HepG2 (cell line): Measurements from ENCODE around the gene ATRAID. TPM values are rescaled to one million over a fixed set of nuclear protein-coding genes. Genes with fewer than 3 reads are reported as not detected.

Experiments used
- ATAC-seq: fragments of 200-7000 bp; cut with Tn5 transposase; 3 replicates; pipeline ENCODE4 v1.9.1; 2020; ENCODE audit warnings: mild to moderate bottlenecking, moderate library complexity
- BruUV-seq: library from RNA; stranded (reverse); fragments of 400-500 nt; replicated peaks from 2 replicates; lab custom pipeline; 2021; lab: Mats Ljungman, UMichigan
- CTCF ChIA-PET: fragments of 300-600 bp; formaldehyde crosslinking; extraction: SDS; loops from one replicate; lab custom pipeline; 2021; ENCODE audit warnings: low total read pairs, inconsistent platforms, low intra/inter-chr PET ratio; lab: Yijun Ruan, JAX
- POLR2A ChIA-PET: fragments of 350-600 bp; sonication (Branson Sonifier 250); formaldehyde crosslinking; loops from one replicate; lab custom pipeline; 2020; ENCODE audit warnings: antibody characterized with exemption, inconsistent platforms; lab: Yijun Ruan, JAX
- DNase-seq: peaks from one replicate; pipeline ENCODE4 v3.0.0-alpha.2; 2015; ENCODE audit warnings: low spot score
- FAIRE-seq: peaks from 3 replicates; lab custom pipeline; 2011; peaks lifted over from hg19 to GRCh38; lab: Jason Lieb, UNC
- H2AFZ ChIP-seq: one replicate; pipeline ENCODE4 v1.6.1; 2011; ENCODE audit warnings: low read length, inconsistent platforms
- H3K27ac ChIP-seq: fragments of 300-600 bp; 3 replicates; pipeline ENCODE4 v1.8.0; 2011; ENCODE audit warnings: mixed run types, mild to moderate bottlenecking, mixed read lengths, low read length, inconsistent platforms; ENCODE audit not compliant: insufficient read depth; ENCODE audit errors: extremely low read length
- H3K27me3 ChIP-seq, 2 experiments: fragments of 200-600 bp in 1 of 2; 2 replicates in 1 of 2; 3 replicates in 1 of 2; pipeline versions ENCODE4 v1.6.0 to v1.8.0; 2011; ENCODE audit warnings: low read length in 2 of 2, mild to moderate bottlenecking in 2 of 2, moderate library complexity in 2 of 2, inconsistent platforms in 1 of 2; ENCODE audit not compliant: insufficient read depth in 2 of 2, control insufficient read depth in 1 of 2
- H3K36me3 ChIP-seq, 2 experiments: fragments of 200-600 bp in 1 of 2; replicated peaks in 1 of 2; 2 replicates in 1 of 2; 3 replicates in 1 of 2; pipeline versions ENCODE4 v1.5.1 to v1.8.0; 2011; ENCODE audit warnings: low read length in 2 of 2, inconsistent platforms in 1 of 2; ENCODE audit not compliant: insufficient read depth in 2 of 2, control insufficient read depth in 1 of 2
- H3K4me1 ChIP-seq: 2 replicates; pipeline ENCODE4 v1.5.1; 2012; ENCODE audit warnings: low read length, inconsistent platforms; ENCODE audit not compliant: insufficient read depth
- H3K4me2 ChIP-seq: 2 replicates; pipeline ENCODE4 v1.6.0; 2011; ENCODE audit warnings: low read depth, low read length, inconsistent platforms
- H3K4me3 ChIP-seq, 3 experiments: fragments of 200-600 bp in 1 of 3; sonication (generic), shearing (Covaris generic) in 1 of 3; replicated peaks in 1 of 3; 2 replicates each; pipeline ENCODE4 v1.5.1; 2011 to 2016; ENCODE audit warnings: low read length in 3 of 3, inconsistent platforms in 2 of 3, low read depth in 2 of 3, mild to moderate bottlenecking in 2 of 3, control low read depth in 1 of 3, mixed read lengths in 1 of 3; ENCODE audit not compliant: insufficient read depth in 1 of 3
- H3K79me2 ChIP-seq: one replicate; pipeline ENCODE4 v1.6.1; 2011; ENCODE audit warnings: low read length, inconsistent platforms; ENCODE audit not compliant: insufficient read depth
- H3K9ac ChIP-seq: 2 replicates; pipeline ENCODE4 v1.6.0; 2011; ENCODE audit warnings: mild to moderate bottlenecking, low read depth, low read length, inconsistent platforms; ENCODE audit not compliant: insufficient read depth
- H3K9me3 ChIP-seq: 2 replicates; pipeline ENCODE4 v1.5.1; 2012; ENCODE audit warnings: mild to moderate bottlenecking, low read length
- H4K20me1 ChIP-seq: 2 replicates; pipeline ENCODE4 v1.6.0; 2011; ENCODE audit warnings: inconsistent platforms, mild to moderate bottlenecking, low read length, moderate library complexity; ENCODE audit not compliant: insufficient read depth
- SIN3B ChIP-seq: fragments of 150-350 bp; IDR thresholded peaks from 2 replicates; pipeline ENCODE4 v1.6.1; 2014; ENCODE audit warnings: low read length
- WGBS: methylation state at CpG from one replicate; pipeline ENCODE4 v1.1.6; 2017; ENCODE audit warnings: low lambda C conversion rate; 5-methylcytosine and 5-hydroxymethylcytosine counted together
- in situ Hi-C: cut with HindIII; loops from 2 replicates; pipeline ENCODE4 v1.10.0; 2017; ENCODE audit warnings: low pct_unique_long_range_greater_than_20kb; ENCODE audit not compliant: extremely low pct_ligation_motif_present
- intact Hi-C: fragments of 100-400 bp; cut with micrococcal nuclease; formaldehyde crosslinking; loops from one replicate; pipeline ENCODE4 v1.10.0; 2022; ENCODE audit not compliant: unreplicated experiment
- polyA plus RNA-seq, 8 experiments: library from polyadenylated mRNA; depleted of rRNA in 3 of 8; stranded (reverse) in 7 of 8; unstranded in 1 of 8; fragments of >200 nt; fragmentation: Illumina TruSeq in 4 of 8; extraction: Trizol in 4 of 8; gene quantifications; 2 replicates each; pipeline versions ENCODE4 v1.2.1 to v1.2.3, GENCODE V29; 2011 to 2016; ENCODE audit warnings: low read depth in 4 of 8, missing spikeins in 1 of 8, mixed read lengths in 1 of 8; ENCODE audit not compliant: insufficient read depth in 1 of 8
- total RNA-seq, 5 experiments: library from RNA; depleted of rRNA; stranded (reverse); fragments of >200 nt; fragmentation: Illumina TruSeq; extraction: Trizol; gene quantifications; 2 replicates each; pipeline ENCODE4 v1.2.3, GENCODE V29; 2016; ENCODE audit warnings: low read depth in 1 of 5
- TF ChIP-seq, protein P1 (sequence below): sonication (generic); formaldehyde crosslinking; conservative IDR thresholded peaks from 2 replicates; pipeline ENCODE4 v1.4.0; 2020; ENCODE audit warnings: missing genetic modification reagents
- TF ChIP-seq, protein P2 (sequence below): sonication (generic); formaldehyde crosslinking; IDR thresholded peaks from 2 replicates; pipeline ENCODE4 v1.4.0; 2020; ENCODE audit warnings: missing genetic modification reagents, borderline replicate concordance

The ATRAID gene
- total and polyA plus RNA-seq, 2 of the 13 experiments (the other 11 are each of a cell fraction or from before 2014, with no cell fraction given), result 207 to 382 TPM

DNA sequence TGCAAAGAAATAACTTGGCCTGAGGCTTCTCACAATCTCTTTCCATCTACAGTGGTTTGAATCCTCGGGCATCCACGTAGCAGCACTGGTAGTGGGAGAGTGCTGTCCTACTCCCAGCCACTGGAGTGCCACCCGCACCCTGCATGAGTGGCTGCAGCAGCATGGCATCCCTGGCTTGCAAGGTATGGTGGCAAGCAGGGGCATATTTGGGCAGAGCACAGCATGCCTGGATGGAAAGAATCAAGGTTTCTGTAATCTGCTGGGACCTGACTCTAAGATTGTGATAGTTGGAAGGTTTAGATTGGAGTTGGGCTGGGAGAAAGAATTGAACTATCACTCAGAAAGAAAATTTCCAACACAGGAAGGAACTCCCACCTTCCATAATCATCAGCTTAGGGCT, 9.3 kb downstream of the ATRAID start:
- ATAC-seq (no peak), FAIRE-seq (no peak), DNase-seq (no peak)
- intact Hi-C loops (no loop called here), in situ Hi-C loops (no loop called here)
- 92% methylated on average over 3 of the region's 3 CpGs for WGBS
- H4K20me1 ChIP-seq, result no peaks in the 10 kb centered on the region
- TF ChIP-seq, protein P1, sequence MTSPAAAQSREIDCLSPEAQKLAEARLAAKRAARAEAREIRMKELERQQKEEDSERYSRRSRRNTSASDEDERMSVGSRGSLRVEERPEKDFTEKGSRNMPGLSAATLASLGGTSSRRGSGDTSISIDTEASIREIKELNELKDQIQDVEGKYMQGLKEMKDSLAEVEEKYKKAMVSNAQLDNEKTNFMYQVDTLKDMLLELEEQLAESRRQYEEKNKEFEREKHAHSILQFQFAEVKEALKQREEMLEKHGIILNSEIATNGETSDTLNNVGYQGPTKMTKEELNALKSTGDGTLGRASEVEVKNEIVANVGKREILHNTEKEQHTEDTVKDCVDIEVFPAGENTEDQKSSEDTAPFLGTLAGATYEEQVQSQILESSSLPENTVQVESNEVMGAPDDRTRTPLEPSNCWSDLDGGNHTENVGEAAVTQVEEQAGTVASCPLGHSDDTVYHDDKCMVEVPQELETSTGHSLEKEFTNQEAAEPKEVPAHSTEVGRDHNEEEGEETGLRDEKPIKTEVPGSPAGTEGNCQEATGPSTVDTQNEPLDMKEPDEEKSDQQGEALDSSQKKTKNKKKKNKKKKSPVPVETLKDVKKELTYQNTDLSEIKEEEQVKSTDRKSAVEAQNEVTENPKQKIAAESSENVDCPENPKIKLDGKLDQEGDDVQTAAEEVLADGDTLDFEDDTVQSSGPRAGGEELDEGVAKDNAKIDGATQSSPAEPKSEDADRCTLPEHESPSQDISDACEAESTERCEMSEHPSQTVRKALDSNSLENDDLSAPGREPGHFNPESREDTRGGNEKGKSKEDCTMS (CRISPR knock-in tag), result no peak
- TF ChIP-seq, protein P2, sequence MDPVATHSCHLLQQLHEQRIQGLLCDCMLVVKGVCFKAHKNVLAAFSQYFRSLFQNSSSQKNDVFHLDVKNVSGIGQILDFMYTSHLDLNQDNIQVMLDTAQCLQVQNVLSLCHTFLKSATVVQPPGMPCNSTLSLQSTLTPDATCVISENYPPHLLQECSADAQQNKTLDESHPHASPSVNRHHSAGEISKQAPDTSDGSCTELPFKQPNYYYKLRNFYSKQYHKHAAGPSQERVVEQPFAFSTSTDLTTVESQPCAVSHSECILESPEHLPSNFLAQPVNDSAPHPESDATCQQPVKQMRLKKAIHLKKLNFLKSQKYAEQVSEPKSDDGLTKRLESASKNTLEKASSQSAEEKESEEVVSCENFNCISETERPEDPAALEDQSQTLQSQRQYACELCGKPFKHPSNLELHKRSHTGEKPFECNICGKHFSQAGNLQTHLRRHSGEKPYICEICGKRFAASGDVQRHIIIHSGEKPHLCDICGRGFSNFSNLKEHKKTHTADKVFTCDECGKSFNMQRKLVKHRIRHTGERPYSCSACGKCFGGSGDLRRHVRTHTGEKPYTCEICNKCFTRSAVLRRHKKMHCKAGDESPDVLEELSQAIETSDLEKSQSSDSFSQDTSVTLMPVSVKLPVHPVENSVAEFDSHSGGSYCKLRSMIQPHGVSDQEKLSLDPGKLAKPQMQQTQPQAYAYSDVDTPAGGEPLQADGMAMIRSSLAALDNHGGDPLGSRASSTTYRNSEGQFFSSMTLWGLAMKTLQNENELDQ (CRISPR knock-in tag), result no peak
- TF ChIP-seq SIN3B, result no peak
- no peak overlapping the region for H3K27ac ChIP-seq
- H3K4me1 ChIP-seq, result peaks cover 21% of the 10 kb centered on the region
- POLR2A ChIA-PET, result interaction anchor here (0.7 kb wide), 1 partner anchor 58 kb away, joined by 5 read pairs; no protein-coding TSS in a partner anchor
- H3K79me2 ChIP-seq, result no peaks in the 10 kb centered on the region
- no peak overlapping the region for H2AFZ ChIP-seq
- no peak overlapping the region for H3K4me3 ChIP-seq
- H3K27me3 ChIP-seq, result no peaks in the 10 kb centered on the region
- peaks cover 40 to 80% of the 10 kb centered on the region in 2 experiments for H3K36me3 ChIP-seq
- H3K4me2 ChIP-seq, result no peak overlapping the region
- CTCF ChIA-PET, result no interaction called here
- H3K9me3 ChIP-seq, result no peaks in the 10 kb centered on the region
- no peak overlapping the region for H3K9ac ChIP-seq
- BruUV-seq, result no TSS peak
